Inflammatory macrophage treated with lipopolysaccharide for 1 hour (primary cell): ENCODE results near the gene BNIP2.
"Not testable (repeated sequence)": the region's sequence is repeated elsewhere in the genome, so short reads cannot be mapped to it uniquely, and the experiment has no call there.

Experiments used
- DNase-seq, 2 donors: peaks; one replicate each; pipeline ENCODE4 v3.0.0-alpha.2; 2020 to 2022

The BNIP2 gene

GRCh38 chr15:59688782-59689625, at the start of gene BNIP2:
BNIP2 (minus strand) TSS chr15:59689320; CDS start chr15:59682457, 6,863 bp downstream.
- peak; percentile 91 to 98 for DNase-seq

- DNase-seq, result no peak
These were observed 49.6 kb upstream of the BNIP2 start for GRCh38 chr15:59738676-59739075.

GRCh38 chr15:59736181-59736580, 47.1 kb upstream of the BNIP2 start:
- no peak for DNase-seq

GRCh38 chr15:59725151-59725486, 36.0 kb upstream of the BNIP2 start:
- no peak for DNase-seq

- DNase-seq, result no peak
These were observed 34.7 kb upstream of the BNIP2 start for GRCh38 chr15:59723687-59724346.

- no peak for DNase-seq
These were observed 33.4 kb upstream of the BNIP2 start for GRCh38 chr15:59722476-59722875.

GRCh38 chr15:59722037-59722436, 32.9 kb upstream of the BNIP2 start:
- no peak for DNase-seq

GRCh38 chr15:59721411-59721810, 32.3 kb upstream of the BNIP2 start:
- no peak for DNase-seq

- no peak for DNase-seq
These were observed 24.1 kb upstream of the BNIP2 start for GRCh38 chr15:59713177-59713576.

- no peak for DNase-seq
These were observed 22.5 kb upstream of the BNIP2 start for GRCh38 chr15:59711451-59712243.

GRCh38 chr15:59707619-59708018, 18.5 kb upstream of the BNIP2 start:
- no peak for DNase-seq

GRCh38 chr15:59703979-59704796, 15.1 kb upstream of the BNIP2 start:
- DNase-seq, result no peak

GRCh38 chr15:59702351-59702750, 13.2 kb upstream of the BNIP2 start:
- DNase-seq, result no peak

- DNase-seq, result no peak
These were observed 12.8 kb upstream of the BNIP2 start for GRCh38 chr15:59701880-59702279.

- no peak for DNase-seq
These were observed 10.8 kb upstream of the BNIP2 start for GRCh38 chr15:59699810-59700431.

- DNase-seq, result not testable (repeated sequence)
These were observed 8.9 kb upstream of the BNIP2 start for GRCh38 chr15:59698065-59698464.

GRCh38 chr15:59696332-59696731, 7.2 kb upstream of the BNIP2 start:
- DNase-seq, result no peak

GRCh38 chr15:59694779-59695178, 5.7 kb upstream of the BNIP2 start:
- no peak for DNase-seq

GRCh38 chr15:59691194-59691805, 2.2 kb upstream of the BNIP2 start:
- DNase-seq, result peak; percentile 57 to 87

- DNase-seq, result peak; percentile 69 to 83
These were observed 611 bp upstream of the BNIP2 start for GRCh38 chr15:59689626-59690236.

- peak; percentile 74 to 77 for DNase-seq
These were observed 718 bp downstream of the BNIP2 start for GRCh38 chr15:59688423-59688781.
